Gastrocnemius medialis (tissue), 4 donors: ENCODE measurements around the gene SLC46A3.

Experiments used
- POLR2A ChIP-seq, 2 donors: fragments of 450-650 bp; IDR thresholded peaks; one replicate each; pipeline ENCODE4 v1.6.1; 2017; ENCODE audit warnings: antibody characterized with exemption in 2 of 2, mild to moderate bottlenecking in 2 of 2, moderate library complexity in 2 of 2
- TF ChIP-seq, protein P1 (sequence below), 5 experiments: fragments of 450-650 bp in 3 of 5; fragments of 200-600 bp in 2 of 5; sonication (generic) in 2 of 5; IDR thresholded peaks in 4 of 5; conservative IDR thresholded peaks in 1 of 5; 1 replicate in 4 of 5; 2 replicates in 1 of 5; pipeline ENCODE4 v1.5.1; 2016 to 2019; ENCODE audit warnings: antibody characterized with exemption in 5 of 5, mild to moderate bottlenecking in 3 of 5, moderate library complexity in 3 of 5

DNA sequence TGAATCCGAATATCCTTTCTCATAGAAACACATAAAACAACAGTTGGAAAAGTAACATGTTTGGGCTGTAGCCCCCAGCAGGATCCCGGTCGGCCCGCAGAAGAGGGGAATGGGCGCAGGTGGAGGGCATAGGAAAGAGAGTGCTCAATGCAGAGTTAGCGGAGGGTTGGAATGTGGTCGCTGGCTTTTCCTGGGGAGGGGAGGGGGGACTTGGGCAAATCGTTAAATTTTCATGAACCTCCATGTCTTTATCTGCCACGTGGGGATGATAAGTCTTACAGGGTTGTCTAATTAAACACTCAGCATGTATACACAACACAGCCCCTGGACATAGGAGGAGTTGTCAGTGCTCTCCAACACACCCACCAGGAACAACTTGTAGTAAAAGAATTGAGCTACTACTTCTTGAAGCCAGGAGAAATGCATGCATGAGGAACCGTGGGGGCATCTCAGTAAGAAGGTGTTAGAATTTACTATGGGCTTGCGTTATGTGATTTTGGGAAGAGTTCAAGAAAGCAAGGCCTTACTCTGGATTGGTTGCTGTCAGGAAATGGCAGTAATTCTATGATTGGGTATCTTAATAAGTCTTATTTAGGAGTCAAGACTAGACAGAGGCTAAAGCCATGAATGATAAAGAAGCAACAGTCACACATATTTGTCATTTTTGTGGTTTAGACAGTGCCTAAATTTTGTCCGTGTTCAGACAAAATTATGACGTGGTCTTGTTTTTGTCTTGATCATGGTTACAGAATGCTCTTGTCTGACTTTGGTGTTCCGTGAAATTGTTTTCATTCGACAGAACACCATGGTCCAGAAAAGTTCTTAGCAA, 671 bp upstream of the SLC46A3 start:
- TF ChIP-seq POLR2A (IDR thresholded peaks at IDR 0.05), result no peak
- TF ChIP-seq, protein P1, sequence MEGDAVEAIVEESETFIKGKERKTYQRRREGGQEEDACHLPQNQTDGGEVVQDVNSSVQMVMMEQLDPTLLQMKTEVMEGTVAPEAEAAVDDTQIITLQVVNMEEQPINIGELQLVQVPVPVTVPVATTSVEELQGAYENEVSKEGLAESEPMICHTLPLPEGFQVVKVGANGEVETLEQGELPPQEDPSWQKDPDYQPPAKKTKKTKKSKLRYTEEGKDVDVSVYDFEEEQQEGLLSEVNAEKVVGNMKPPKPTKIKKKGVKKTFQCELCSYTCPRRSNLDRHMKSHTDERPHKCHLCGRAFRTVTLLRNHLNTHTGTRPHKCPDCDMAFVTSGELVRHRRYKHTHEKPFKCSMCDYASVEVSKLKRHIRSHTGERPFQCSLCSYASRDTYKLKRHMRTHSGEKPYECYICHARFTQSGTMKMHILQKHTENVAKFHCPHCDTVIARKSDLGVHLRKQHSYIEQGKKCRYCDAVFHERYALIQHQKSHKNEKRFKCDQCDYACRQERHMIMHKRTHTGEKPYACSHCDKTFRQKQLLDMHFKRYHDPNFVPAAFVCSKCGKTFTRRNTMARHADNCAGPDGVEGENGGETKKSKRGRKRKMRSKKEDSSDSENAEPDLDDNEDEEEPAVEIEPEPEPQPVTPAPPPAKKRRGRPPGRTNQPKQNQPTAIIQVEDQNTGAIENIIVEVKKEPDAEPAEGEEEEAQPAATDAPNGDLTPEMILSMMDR (IDR thresholded peaks at IDR 0.05 in 4 of 5, conservative IDR thresholded peaks at IDR 0.05 in 1 of 5), result no peak
